Activated CD4-positive, alpha-beta T cell treated with anti-CD3 and anti-CD28 coated beads for 4 hours (primary cell): ENCODE measurements around the gene SNX10.

Source experiments
- DNase-seq, 2 donors: peaks; one replicate each; pipeline ENCODE4 v3.0.0-alpha.2; 2020

SNX10 gene

GRCh38 chr7:26298472-26299058, 6.9 kb downstream of the SNX10 start:
- DNase-seq = no peak

- no peak for DNase-seq
Measured at GRCh38 chr7:26305090-26305868, 13.6 kb downstream of the SNX10 start.

- DNase-seq = no peak
Measured at GRCh38 chr7:26305869-26306665, 14.4 kb downstream of the SNX10 start.

DNA sequence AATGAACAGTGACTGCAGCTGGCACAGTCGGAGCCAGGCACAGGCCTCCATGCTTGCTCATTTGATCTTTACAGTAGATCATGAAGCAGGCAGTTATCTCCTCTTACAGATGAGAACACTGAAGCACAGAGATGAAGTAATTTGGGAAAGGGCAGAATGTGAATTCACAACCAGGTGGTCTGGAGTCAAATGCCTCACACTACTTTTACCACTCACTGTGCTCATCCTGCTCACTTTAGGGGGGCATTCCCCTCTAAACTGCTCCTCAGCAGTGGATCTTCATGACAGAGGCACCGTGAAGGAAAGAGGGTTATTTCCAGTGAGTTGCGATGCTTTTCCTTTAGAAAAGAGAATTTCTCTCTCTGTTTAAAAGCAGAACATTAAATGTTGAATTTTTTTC, 15.1 kb downstream of the SNX10 start:
- no peak for DNase-seq

GRCh38 chr7:26307226-26307625, 15.6 kb downstream of the SNX10 start:
- DNase-seq = no peak

- DNase-seq = no peak
Measured at GRCh38 chr7:26307791-26308190, 16.1 kb downstream of the SNX10 start.

- no peak for DNase-seq
Measured at GRCh38 chr7:26308551-26308950, 16.9 kb downstream of the SNX10 start.

DNA sequence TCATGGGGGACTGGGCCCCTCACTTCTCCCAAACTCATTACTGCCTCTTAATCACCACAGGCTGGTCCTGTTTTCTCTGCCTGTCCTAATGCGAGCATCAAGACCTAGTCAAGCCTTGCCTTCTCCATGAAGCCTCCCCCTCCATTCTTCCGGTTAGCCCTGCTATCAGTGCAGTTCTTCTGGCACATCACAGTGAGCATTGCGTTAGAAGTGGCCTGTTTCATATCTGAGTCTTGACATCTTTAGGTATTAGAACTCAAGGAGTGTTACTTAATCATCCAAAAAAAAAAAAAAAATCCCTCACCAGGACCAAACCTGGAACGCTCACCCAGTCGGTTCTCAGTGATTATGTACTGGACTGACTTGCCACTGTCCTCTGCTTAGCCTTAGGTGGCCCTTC, 17.4 kb downstream of the SNX10 start:
- no peak for DNase-seq

- no peak for DNase-seq
Measured at GRCh38 chr7:26311798-26312197, 20.1 kb downstream of the SNX10 start.

DNA sequence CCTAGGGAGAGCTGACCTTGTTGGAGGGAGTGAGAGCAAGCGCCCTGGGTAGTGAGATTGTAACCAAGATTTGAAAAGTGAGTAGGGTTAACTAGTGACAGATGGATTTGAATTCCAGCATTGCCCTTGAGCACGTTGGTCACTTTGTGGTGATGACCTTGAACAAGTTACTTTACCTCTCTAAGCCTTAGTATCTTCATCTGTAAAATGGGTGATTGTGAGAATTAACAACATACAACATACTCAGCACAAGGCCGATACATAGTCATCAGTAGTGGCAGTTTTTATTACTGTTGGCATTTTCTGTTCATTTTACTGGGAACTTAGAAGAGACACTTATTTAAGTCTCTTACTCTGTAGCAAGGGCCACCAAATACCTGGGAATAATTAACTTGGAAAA, 25.5 kb downstream of the SNX10 start:
- DNase-seq = no peak

GRCh38 chr7:26318921-26319320, 27.3 kb downstream of the SNX10 start:
- DNase-seq = no peak

- no peak for DNase-seq
Measured at GRCh38 chr7:26319636-26320035, 28.0 kb downstream of the SNX10 start.

DNA sequence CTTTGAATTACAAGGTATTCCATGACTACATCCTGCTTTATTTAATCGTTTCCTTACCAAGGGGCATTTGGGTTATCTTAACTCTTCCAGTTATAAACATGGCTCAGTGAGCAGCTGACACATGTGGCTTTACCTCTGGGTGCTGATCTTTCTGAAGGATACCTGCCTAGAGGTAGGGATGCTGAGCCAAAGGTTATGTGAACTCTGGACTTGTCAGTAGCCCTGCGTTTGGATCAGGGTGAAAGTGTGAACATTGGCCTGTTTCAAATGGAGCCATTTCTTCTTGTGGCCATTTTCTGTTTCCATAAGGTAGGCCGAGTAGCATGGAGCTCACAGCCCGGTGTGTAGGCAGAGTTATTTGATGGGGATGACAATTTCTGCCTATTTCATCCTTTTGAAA, 29.2 kb downstream of the SNX10 start:
- DNase-seq = no peak

- no peak for DNase-seq
Measured at GRCh38 chr7:26321435-26321834, 29.8 kb downstream of the SNX10 start.

- no peak for DNase-seq
Measured at GRCh38 chr7:26326211-26326610, 34.5 kb downstream of the SNX10 start.

- DNase-seq = no peak
Measured at GRCh38 chr7:26328498-26329390, 37.1 kb downstream of the SNX10 start.

DNA sequence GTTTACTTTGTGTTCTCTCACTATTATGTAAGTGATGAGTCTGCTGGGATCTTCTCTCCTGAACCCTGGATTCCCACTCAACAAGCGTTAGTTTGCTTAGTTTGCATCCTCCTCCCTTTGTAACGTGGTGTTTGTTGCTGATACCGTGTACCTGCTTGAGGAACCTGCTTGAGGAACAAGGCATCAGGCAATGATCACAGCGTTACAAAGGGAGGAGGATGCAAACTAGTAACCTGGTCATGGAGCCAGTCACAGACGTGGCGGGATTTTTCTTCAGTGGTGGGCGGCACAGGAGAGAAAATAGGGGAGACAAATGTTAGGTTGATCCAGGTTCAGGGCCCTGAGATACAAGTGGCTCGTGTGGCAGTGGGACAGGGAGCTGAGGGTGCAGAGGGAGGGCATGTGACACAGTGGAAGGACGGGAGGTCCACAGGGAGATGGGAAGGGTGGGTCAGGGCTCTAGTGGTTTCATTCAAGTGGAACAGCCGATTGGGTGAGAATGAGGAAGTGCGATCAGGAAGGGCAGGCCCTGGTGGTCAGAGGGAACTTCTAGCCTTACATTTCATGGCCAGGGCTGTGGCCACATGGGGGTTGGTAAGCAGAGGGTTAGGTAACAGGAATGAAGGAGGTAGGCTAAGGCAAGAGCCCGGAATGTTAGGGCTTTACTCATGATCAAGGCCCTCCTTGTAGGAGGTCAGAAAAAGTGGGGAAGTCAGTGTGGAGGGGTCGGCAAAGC, 38.0 kb downstream of the SNX10 start:
- DNase-seq = no peak

DNA sequence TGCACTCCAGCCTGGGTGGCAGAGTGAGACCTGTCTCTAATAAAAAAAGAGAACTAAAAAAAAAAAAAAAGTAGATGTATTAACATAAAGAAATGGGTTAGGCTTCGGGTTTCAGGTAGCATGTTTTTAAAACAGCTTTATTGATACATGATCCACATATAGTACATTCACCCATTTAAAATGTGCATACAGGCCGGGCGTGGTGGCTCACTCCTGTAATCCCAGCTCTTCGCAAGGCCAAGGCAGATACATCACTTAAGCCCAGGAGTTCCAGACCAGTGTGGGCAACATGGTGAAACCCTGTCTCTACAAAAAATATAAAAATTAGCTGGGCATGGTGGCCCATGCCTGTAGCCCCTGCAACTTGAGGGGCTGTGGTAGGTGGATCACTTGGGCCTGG, 39.5 kb downstream of the SNX10 start:
- DNase-seq = no peak

DNA sequence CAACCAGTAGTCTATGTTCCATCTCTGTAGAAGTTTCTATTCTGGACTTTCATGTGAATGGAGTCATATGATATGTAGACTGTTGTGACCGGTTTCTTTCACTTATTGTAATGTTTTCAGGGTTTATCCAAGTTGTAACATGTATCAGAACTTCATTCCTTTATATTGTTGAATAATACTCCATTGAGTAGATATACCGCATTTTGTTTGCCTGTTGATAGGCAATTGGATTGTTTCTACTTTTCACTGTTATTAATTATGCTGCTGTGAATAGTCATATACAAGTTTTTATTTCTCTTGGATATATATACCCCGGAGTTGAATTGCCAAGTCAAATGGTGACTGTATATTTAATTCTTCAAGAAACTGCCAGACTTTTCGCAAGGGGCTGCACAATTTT, 40.1 kb downstream of the SNX10 start:
- DNase-seq = no peak

DNA sequence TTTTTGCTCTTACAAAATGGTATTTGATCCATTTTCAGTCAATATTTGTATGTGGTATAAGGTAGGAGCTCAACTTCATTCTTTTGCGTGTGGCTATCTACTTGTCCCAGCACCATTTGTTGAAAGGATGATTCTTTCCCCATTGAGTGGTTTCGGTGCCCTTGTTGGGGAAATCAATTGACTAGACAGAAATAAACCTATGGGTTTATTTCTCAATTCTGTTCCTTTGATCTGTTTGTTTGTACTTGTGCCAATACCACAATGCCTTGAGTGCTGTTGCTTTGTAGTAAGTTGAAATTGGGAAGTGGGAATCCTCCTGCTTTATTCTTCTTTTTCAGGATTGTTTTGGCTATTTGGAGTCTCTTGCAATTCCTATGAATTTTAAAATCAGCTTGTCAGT, 41.0 kb downstream of the SNX10 start:
- no peak for DNase-seq

DNA sequence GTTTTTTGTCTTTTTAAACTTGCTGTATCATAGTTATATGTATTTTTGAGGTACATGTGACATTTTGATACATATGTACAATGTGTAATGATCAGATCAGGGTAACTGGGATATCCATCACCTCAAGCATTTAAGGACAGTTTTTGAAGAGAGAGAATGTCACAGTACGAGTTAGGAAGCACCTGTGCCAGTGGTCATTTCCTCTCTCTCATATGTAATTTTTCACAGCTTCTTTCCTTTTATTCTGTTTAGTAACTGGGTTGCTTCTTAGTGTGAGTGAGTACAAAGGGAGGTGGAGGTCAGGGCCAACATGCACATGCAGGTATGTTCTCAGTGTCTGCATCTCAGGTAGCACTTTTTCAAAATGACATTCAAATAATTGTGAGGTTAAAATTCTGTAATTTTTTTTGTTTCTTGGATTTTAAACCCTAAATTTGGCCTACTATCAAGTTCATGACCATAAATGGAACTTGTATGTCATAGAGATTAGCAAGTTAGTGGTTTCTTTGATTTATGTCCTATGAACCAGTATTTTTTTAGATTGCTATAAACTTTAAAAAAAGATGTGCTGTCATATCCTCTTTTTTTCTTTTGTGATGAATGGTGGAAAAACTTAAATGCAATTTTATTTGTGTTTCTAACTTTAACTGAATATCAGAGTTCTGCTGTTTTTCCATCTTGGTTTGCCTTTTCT, 42.7 kb downstream of the SNX10 start:
- no peak for DNase-seq
